ENCODE results near the gene LSM11.

DNA sequence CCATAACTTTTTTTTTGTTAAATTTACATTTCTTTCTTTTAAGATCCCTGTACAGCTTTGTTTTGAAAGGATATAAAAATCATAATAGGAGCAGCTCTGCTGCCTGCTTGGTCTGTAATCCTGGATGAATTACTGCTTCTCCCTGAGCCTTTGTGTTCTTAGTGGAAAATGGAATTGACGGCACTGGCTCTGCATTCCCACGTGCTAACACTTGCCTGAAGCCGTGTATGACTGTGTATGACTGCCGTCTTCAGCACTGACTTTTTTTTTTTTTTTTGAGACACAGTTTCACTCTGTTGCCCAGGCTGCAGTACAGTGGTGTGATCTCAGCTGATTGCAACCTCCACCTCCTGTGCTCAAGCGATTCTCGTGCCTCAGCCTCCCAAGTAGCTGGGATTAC is 7.5 kb upstream of the LSM11 start:
- TF ChIP-seq POLR2A (IDR thresholded peaks at IDR 0.05) (no peak), POLR2AphosphoS5 (IDR thresholded peaks at IDR 0.05) (no peak)
- TF ChIP-seq, protein P1, sequence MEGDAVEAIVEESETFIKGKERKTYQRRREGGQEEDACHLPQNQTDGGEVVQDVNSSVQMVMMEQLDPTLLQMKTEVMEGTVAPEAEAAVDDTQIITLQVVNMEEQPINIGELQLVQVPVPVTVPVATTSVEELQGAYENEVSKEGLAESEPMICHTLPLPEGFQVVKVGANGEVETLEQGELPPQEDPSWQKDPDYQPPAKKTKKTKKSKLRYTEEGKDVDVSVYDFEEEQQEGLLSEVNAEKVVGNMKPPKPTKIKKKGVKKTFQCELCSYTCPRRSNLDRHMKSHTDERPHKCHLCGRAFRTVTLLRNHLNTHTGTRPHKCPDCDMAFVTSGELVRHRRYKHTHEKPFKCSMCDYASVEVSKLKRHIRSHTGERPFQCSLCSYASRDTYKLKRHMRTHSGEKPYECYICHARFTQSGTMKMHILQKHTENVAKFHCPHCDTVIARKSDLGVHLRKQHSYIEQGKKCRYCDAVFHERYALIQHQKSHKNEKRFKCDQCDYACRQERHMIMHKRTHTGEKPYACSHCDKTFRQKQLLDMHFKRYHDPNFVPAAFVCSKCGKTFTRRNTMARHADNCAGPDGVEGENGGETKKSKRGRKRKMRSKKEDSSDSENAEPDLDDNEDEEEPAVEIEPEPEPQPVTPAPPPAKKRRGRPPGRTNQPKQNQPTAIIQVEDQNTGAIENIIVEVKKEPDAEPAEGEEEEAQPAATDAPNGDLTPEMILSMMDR (IDR thresholded peaks at IDR 0.05) = no peak
